HG02623 (cell line): ENCODE results near the gene TP53.
A peak's percentile ranks its signal among the peaks of the same experiment; 100 is the strongest.

Source experiments
- ATAC-seq: cut with Tn5 transposase; IDR thresholded peaks from one replicate; pipeline ENCODE4 v1.9.1; 2021; ENCODE audit warnings: moderate library complexity; ENCODE audit not compliant: unreplicated experiment

Gene TP53

DNA sequence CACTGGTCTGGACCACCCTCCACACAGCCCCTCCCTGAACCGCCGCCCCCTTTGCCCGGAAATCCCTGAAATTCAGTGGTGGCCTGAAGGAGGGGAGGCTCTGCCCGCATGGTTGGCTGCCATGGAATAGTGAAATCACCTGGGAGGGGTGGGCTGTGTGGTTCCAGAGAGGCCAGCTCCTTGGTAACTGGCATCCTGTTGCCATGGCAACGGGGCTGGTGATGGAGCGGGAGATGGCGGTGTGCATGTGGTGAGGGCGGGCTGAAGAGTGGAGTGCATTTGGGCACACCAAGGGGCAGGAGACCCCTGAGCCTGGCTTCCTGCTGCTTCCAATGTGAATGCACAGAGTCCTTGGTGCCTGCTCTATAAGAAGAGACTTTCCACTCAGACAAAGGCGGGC is 20.2 kb upstream of the TP53 start:
- no peak for ATAC-seq

DNA sequence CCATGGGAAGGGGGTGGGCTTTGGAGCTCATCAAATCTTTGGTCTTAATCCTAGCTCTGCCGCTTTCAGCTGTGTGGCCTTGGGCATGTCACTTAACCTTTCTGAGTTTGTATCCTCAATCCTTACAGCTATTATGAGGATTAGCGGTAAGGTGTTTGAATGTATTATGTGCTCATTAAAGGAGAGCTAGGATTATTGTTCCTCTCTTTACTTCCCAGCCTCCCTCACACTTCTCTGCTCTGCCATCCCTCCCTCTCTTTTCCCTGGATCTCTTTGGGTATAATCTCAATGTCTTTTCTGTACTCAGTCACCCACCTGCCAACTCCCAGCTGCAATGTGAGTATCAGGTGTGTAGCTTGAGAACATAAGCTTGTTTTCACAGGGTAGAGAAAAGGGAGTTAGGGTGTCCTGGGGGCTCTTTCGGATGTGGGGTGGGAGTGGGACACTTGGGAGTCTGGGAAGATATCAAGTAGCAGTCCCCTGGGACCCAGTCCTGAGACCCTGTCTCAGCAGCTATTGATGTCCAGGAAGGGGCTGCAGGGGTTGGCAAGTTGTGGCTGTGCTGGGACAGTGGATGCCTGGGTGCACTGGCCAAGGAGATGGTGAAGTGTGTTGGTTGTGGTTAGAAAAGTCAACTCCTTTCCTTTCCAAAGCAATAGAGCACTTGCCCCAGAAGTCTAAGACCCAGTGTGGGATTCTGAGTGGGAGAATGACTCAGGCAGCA is 19.5 kb upstream of the TP53 start:
- ATAC-seq, result no peak

DNA sequence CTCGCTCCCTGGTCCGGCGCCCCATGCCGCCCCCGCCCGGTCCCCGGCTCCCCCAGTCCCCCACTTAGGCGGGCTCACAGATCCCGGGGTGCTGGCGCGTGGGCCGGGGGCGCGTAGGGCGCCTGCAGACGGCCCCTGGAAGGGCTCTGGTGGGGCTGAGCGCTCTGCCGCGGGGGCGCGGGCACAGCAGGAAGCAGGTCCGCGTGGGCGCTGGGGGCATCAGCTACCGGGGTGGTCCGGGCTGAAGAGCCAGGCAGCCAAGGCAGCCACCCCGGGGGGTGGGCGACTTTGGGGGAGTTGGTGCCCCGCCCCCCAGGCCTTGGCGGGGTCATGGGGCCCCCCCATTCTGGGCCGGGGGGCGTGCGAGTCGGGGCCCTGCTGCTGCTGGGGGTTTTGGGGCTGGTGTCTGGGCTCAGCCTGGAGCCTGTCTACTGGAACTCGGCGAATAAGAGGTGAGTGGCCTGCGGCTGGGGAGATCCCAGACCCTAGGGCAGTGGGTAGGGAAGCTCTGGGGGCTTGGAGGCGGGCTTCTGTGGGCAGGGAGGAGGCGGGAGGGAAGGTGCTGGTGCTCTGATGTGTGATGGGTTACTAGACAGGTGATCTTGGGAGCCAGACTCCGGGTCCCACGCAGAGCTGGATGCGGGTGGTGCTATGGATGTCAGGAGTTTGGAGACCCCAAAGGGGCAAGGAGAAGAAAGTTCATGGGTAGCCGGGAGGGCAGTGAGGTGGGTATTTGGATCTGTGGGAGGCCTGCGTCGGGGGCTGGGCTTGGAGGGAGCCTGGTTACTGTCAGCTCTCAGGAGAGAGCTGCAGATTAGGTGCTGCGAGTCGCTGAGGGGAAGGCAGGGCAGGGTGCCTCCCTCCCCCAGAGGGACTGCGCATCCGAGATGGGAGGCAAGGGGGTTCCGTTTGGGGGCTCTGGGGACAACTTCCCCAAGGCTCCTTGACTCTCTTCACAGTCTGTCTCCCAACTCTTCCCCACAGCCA is 18.3 kb upstream of the TP53 start:
- ATAC-seq, result no peak

DNA sequence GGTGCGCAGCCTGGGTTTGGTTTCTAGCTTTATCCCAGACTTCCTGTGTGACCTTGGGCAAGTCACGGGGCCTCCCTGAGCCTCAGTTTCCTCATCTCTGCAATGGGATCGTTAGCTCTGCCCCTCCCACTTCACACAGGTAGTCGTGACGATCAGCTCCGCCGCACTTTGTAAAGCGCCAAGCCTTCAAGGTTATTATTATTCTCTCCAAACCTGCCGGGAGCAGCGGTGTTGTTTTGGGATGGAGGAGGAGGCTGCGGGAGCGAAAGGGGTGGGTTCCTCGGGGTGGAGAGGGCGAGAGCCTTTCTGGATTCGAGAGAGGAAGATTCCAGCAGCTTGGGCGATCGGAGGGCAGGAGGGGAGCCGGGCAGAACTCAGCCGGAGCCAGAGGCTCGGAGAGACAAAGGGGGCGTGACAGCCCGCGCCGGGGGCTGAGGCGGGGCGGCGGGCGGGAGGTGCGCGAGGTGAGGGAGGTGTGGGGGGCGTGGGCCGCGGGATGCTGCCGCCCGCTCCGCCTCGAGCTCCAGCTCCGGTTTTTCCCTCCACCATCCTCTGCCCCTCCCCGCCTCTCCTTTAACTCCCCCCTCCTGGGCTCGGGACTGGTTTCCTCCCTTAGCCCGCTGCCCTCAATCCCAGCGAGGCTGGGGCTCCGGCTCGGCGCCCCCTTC is 17.4 kb upstream of the TP53 start, which contains the start of gene EFNB3:
TSS of gene EFNB3 (plus strand) at position 602 of the 668 bp plus-strand sequence. CDS start 397 bp downstream, outside the sequence.
- ATAC-seq, result no peak

DNA sequence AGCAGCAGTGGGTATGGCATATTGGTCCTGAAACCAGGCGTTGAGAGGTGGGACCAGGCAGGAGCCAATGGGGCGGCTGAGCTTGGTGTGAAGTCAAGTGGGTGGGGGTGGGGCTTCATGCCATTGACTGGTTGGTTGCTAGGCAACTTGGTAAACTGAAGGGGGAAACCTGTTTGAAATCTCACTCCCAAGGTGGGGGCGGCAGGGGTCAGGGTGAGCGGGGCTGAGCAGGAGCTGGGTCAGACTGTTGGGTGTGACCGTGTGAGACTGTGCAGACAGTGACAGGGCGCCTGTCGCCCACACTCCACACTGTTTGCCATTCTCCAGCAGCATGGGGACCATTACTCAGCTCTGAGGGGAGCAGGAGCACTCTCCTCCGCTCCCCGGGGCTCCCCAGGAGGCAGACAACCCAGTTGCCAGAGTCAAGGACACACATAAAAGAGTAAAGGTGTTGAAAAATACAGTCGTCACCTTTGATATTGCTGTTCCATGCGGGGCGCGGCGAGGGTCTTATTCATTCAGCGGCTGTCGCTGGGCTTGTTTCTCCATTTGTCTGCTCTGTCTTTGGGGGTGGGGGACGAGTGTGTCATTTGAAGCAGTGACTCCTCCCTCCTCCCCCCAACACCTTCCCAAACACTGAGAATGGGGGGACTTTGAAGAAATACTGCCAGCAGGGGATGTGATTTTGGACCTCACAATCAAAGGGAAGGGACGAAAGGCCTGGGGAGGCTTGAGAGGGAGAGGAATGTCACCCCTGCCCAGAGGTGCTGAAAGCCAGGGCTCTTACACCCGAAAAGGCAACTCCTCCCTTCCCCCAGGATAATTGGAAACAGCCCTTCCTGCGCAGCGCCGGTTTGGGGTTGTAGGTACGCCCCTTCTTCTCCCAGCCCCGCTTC is 16.5 kb upstream of the TP53 start:
- ATAC-seq, result no peak

DNA sequence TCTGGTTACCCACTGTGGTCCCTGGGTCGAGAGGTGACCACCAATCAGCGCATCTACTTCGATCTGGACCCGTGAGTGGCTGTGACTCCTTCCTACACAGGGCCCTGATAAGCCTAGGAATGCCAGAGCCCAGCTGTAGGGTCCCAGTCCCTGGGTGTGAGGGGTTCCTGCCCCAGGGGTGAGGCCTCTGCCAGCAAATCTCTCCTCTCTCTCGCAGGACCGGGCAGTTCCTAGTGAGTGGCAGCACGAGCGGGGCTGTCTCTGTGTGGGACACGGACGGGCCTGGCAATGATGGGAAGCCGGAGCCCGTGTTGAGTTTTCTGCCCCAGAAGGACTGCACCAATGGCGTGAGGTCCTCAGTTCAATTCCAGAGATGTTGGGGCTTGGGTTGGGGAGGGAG is 15.5 kb upstream of the TP53 start:
- ATAC-seq, result no peak

DNA sequence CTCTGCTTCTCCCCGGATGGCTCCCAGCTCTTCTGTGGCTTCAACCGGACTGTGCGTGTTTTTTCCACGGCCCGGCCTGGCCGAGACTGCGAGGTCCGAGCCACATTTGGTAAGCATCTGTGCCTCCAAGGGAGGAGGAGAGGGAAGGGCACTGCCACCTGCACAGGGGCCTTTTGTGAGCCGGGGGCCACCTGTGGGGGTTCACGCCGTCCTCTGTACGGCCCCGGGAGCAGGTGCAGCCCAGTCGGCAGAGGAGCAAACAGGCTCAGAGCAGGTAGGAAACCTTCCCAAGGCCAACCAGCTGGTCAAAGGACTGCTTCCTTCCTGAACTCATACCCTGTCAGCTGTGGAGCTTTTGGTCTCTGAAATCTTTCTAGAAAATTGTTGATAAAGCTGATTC is 14.4 kb upstream of the TP53 start:
- ATAC-seq, result no peak

DNA sequence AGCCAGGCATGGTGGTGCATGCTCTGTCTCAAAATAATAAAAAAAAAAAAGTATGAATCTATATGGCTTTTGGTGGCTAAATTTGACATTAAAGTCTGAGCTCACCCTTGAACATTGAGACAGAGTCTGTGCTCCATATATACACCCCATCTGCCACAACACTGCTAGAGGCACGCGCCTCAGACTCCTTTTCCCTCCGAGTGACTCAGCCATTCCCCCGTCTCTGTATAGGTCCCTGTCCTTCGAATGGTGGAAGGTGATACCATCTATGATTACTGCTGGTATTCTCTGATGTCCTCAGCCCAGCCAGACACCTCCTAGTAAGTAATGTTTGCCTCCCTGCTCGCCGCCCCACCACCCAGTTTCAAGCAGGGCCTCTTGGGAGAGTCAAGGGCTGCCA is 13.2 kb upstream of the TP53 start:
- ATAC-seq, result no peak

DNA sequence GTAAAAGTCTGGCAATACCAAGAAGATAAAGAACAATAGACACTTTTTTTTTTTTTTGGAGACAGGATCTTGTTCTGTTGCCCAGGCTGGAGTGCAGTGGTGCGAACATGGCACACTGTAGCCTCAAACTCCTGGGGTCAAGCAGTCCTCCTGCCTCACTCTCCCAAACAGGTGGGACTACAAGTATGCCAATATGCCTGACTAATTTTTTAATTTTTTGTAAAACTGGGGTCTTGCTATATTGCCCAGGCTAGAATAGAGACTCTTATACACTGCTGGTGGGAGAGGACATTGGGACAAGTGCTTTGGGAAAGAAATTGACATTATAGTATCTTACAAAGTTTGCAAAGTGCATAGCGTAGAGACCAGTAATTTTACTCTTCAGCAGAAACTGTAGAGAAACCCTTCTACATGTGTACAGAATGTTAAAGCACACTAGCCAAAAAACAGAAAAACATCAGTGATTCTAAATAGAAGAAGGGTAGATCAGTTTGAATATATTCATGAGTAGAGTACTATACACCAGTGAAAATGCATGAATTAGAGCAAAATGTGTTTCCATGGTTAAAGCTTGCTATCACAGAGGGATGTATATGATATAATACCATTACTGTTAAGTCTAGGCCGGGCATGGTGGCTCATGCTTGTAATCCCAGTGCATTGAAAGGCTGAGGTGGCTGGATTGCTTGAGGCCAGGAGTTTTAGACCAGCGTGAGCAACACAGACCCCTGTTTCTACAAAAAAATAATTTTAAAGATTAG is 10.7 kb upstream of the TP53 start:
- ATAC-seq, result no peak

DNA sequence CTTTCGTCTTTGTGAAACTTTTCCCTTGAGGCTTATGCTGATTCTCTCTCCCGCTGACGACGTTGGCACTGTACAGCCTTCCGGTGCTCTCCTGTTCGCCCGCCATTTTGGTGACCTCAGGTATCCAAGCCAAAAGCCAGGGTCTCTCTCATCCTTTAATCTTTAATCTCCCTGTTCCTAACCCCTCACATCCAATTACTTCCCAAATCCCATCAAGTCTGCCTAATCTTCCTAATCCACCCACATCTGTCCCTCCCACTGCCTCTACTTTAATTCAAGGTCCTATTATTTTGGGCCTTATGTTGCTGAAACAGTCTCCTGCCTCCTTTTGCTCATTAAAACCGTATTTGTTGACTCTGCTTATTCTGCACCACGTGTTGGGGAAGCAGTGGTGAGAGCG is 8.3 kb upstream of the TP53 start:
- no peak for ATAC-seq

DNA sequence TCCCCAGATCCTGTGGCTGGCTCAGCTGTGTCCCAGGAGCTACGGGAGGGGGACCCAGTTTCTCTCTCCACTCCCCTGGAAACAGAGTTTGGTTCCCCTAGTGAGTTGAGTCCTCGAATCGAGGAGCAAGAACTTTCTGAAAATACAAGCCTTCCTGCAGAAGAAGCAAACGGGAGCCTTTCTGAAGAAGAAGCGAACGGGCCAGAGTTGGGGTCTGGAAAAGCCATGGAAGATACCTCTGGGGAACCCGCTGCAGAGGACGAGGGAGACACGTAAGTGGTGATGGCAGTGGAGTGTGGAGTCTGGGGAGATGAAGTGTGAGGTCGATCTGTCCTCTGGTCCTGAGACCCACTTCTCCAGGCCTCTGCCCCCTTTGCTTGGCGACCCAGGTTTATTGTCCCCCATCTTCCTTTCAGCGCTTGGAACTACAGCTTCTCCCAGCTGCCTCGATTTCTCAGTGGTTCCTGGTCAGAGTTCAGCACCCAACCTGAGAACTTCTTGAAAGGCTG is 1.6 kb upstream of the TP53 start:
- ATAC-seq, result no peak

DNA sequence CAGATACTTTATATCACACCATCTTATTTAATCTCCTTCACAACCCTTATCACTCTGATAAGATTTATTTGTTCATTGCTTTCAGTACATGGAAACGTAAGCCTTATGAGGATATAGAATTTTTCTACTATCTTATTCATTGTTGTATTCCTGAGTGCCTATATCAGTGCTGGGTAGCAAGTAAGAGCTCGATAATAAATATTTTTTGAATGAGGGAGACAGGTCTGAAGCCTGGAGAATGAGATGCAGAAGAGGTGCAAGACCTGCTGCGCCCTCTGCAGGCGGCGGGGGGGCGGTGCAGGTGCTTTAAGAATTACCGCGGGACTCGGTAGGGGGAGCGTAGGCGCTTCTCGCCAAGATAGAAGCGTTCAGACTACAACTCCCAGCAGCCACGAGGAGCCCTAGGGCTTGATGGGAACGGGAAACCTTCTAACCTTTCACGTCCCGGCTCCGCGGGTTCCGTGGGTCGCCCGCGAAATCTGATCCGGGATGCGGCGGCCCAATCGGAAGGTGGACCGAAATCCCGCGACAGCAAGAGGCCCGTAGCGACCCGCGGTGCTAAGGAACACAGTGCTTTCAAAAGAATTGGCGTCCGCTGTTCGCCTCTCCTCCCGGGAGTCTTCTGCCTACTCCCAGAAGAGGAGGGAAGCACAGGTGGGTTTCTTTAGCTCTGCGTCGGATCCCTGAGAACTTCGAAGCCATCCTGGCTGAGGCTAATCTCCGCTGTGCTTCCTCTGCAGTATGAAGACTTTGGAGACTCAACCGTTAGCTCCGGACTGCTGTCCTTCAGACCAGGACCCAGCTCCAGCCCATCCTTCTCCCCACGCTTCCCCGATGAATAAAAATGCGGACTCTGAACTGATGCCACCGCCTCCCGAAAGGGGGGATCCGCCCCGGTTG is 868 bp upstream of the TP53 start, which contains the start of gene WRAP53:
TSS of gene WRAP53 (plus strand) at position 570 of the 900 bp plus-strand sequence. CDS start at position 742, 172 bp downstream.
- peak; percentile 63 for ATAC-seq

DNA sequence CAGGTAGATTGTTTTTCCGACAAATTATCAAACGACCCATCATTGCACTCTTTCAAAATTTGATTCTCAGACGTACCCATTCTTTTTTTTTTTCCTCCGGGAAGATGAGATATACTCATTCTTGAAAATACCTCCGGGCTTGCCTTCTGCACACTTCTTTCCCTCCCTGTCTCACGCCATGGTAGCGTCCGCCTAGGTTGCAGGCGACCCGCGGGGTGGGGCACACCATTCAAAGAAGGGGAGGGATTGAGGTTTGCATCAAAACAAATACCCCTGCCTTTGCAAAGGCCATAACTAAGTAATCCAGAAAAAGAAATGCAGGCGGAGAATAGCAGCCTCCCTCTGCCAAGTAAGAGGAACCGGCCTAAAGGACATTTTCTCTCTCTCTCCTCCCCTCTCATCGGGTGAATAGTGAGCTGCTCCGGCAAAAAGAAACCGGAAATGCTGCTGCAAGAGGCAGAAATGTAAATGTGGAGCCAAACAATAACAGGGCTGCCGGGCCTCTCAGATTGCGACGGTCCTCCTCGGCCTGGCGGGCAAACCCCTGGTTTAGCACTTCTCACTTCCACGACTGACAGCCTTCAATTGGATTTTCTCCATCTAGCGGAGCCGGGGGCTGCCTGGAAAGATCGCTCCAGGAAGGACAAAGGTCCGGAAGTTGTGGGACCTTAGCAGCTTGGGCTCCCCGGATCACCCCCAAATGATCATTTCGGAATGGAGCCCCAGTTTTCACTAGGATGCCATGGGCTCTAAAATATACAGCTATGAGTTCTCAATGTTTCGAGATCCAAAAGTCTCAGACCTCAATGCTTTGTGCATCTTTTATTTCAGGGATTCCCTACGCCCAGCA is 843 bp downstream of the TP53 start:
- ATAC-seq, result peak; percentile 39

DNA sequence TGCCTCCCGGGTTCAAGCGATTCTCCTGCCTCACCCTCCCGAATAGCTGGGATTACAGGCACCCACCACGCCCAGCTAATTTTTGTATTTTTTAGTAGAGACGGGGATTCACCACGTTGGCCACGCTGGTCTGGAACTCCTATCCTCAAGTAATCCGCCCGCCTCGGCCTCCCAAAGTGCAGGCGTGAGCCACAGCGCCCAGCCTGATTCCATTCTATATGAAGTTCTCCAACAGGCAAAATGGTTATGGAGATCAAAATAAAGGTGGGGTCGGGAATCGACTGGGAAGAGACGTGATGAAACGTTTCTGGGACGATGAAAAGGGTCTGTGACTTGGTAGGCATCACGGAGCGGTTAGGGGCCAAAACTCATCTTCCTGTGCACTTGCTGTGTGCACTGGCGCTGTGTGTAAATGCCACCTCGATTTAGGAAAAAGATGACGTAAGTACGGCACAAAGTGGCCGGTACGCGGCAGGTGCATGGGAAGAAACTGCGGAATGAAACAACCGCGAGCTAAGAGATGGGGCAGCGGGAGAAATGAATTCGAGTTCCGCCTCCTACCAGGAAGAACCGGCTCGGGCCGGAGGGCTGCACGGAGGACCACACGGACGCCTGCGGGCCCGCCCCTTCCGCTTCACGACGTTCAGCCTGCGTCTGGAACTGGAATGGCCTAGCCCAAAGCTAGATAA is 1.6 kb downstream of the TP53 start:
- peak; percentile 49 for ATAC-seq

DNA sequence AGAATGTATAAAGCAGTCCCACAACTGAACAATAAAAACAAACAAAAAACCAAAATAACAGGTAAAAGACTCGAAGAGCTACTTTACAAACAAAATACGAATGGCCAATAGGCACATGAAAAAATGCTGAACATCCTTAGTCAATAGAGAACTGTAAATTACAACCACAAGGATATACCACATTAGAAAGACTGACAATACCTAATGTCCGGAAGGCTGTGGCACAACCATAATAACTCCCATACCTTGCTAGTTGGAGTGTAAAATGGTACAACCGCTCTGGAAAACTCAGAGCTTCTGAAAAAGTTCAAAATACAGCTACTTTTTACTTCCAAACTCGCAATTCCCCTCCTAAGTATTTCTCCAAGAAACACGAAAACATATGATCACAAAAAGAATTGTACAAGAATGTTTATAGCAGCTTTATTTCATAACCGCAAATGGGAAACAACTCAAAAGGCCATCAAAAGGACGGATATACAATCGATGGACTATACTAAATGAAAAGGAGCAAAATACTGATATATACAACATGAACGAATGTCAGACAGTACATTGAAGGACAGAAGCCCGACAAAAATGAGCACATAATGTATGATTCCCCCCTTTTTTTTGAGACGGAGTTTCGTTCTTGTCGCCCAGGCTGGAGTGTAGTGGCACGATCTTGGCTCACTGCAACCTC is 2.3 kb downstream of the TP53 start:
- ATAC-seq, result no peak

DNA sequence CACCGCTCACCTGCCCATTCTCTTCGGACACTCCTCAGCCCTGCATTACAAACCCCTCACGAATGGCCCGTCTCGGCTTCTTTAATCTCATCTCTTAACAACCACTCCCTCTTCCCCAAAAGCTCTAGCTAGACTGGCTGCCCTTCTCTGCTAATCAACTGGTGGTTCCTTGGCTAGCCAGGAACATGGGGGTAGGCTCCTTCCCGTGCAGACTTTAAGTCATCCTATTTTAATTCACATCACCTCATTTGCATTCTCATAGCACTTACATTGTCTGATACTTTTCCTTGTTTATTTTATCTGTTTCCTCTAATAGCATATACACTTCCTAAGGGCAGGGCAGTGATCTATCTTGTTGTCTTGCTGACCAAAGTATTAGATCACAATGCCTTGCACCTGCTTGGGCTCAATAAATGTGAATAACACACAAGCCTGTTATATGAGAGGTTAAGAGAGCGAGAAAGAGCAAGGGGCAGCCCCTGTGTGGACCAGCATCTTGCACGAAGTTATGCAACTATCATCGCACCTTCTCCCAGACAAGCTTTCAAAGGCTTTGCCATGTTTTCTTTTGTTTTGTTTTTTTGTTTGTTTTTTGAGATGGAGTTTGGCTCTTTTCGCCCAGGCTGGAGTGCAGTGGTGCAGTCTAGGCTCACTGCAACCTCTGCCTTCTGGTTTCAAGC is 9.8 kb downstream of the TP53 start:
- ATAC-seq, result no peak
